ENCODE measurements around the gene STAG2.

DNA sequence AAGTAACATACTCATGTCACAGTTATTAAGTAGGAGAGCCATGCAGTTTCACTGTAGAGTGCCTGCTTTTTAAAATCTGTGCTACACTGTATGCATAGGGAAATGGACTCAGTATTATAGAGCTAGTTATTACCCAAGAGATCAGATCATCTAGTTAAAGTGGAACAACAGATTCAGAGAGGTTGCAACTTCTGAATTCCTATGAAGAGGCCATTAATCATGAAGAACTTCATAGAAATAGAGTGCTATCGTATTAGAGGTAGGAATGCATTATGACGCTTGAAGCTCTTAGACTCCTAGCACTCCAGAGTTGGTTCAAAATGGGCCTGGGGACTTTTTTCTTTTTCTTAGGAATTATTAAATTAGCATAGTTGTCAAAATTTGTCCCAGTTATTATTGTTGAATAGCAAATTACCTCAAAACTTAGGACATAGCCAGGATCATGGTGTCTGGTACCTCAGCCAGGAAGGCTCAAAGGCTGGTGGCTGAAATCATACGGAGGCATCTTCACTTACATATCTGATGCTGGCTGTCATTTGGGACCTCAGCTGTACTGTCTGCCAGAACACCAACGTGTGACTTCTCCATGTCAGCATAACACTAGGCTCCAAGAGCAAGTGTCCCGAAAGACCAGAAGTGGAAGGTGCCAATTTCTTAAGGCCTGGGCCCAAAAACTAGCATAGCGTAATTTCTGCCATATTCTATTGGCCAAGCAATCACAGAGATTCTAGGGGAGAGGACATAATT is 125.7 kb downstream of the STAG2 start:
- TF ChIP-seq CTCF (IDR thresholded peaks at IDR 0.05), result no peak
- TF ChIP-seq POLR2A (IDR thresholded peaks at IDR 0.05), result no peak
- TF ChIP-seq EP300 (IDR thresholded peaks at IDR 0.05), result no peak

All from stomach (tissue), 4 donors.